Stomach (tissue), 4 donors: ENCODE results near the gene AGAP2.

Experiments used
- POLR2A ChIP-seq, 4 donors: fragments of 450-650 bp; IDR thresholded peaks; one replicate each; pipeline ENCODE4 v1.6.1; 2016; ENCODE audit warnings: antibody characterized with exemption in 4 of 4, control low read depth in 2 of 4, mild to moderate bottlenecking in 1 of 4, moderate library complexity in 1 of 4
- TF ChIP-seq, protein P1 (sequence below), 7 experiments: fragments of 450-650 bp in 4 of 7; fragments of 200-600 bp in 3 of 7; sonication (generic) in 3 of 7; IDR thresholded peaks; one replicate each; pipeline ENCODE4 v1.5.1; 2016 to 2019; ENCODE audit warnings: antibody characterized with exemption in 7 of 7, control low read depth in 2 of 7, mild to moderate bottlenecking in 1 of 7

DNA sequence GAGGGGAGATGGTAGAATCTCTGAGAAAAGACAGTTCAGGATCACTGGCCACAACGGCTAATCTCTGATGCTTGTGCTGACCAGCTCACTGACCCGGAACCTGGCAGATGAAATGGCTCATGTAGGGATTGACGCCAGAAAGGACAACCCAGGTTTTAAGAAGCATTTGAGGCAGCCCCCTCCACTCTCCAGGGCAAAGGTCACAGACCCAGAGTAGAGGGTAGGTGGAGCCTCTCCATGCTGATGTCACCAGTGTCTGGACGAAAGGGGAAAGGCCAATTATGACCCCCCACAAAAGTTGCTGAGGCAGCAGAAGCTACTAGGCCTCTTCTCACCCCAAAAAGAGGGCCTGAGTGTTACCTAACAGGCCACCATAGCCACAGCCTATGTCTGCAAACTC, 32.2 kb upstream of the AGAP2 start:
- TF ChIP-seq, protein P1, sequence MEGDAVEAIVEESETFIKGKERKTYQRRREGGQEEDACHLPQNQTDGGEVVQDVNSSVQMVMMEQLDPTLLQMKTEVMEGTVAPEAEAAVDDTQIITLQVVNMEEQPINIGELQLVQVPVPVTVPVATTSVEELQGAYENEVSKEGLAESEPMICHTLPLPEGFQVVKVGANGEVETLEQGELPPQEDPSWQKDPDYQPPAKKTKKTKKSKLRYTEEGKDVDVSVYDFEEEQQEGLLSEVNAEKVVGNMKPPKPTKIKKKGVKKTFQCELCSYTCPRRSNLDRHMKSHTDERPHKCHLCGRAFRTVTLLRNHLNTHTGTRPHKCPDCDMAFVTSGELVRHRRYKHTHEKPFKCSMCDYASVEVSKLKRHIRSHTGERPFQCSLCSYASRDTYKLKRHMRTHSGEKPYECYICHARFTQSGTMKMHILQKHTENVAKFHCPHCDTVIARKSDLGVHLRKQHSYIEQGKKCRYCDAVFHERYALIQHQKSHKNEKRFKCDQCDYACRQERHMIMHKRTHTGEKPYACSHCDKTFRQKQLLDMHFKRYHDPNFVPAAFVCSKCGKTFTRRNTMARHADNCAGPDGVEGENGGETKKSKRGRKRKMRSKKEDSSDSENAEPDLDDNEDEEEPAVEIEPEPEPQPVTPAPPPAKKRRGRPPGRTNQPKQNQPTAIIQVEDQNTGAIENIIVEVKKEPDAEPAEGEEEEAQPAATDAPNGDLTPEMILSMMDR (IDR thresholded peaks at IDR 0.05) = no peak
- no peak for TF ChIP-seq POLR2A (IDR thresholded peaks at IDR 0.05)
